VCaP (cell line): Measurements from ENCODE around the gene FAM184B.
"Not testable (repeated sequence)": the region's sequence is repeated elsewhere in the genome, so short reads cannot be mapped to it uniquely, and the experiment has no call there.

Experiments used
- H3K27ac ChIP-seq: fragments of 450-650 bp; 2 replicates; pipeline ENCODE4 v1.5.1; 2017
- CTCF ChIP-seq: fragments of 450-650 bp; conservative IDR thresholded peaks from 2 replicates; pipeline ENCODE4 v1.5.1; 2017; ENCODE audit warnings: mild to moderate bottlenecking, moderate library complexity

The FAM184B gene

GRCh38 chr4:17664755-17665154, 116.7 kb downstream of the FAM184B start:
- no peak for TF ChIP-seq CTCF
- H3K27ac ChIP-seq: no peak overlapping the region

GRCh38 chr4:17662694-17663093, 118.7 kb downstream of the FAM184B start:
- no peak overlapping the region for H3K27ac ChIP-seq
- no peak for TF ChIP-seq CTCF

- H3K27ac ChIP-seq: not testable (repeated sequence)
These were observed 122.2 kb downstream of the FAM184B start for GRCh38 chr4:17659196-17659595.

GRCh38 chr4:17657849-17658248, 123.6 kb downstream of the FAM184B start:
- no peak overlapping the region for H3K27ac ChIP-seq
- no peak for TF ChIP-seq CTCF

- no peak overlapping the region for H3K27ac ChIP-seq
- TF ChIP-seq CTCF: no peak
These were observed 124.3 kb downstream of the FAM184B start for GRCh38 chr4:17657090-17657489.

- no peak for TF ChIP-seq CTCF
- no peak overlapping the region for H3K27ac ChIP-seq
These were observed 126.7 kb downstream of the FAM184B start for GRCh38 chr4:17654701-17655100.

GRCh38 chr4:17650406-17650805, 131.0 kb downstream of the FAM184B start:
- H3K27ac ChIP-seq: no peak overlapping the region
- no peak for TF ChIP-seq CTCF

- no peak; the same call in 1 of the 2 replicates for TF ChIP-seq CTCF
These were observed 133.5 kb downstream of the FAM184B start for GRCh38 chr4:17647927-17648326.

More at GRCh38 chr4:17647927-17648326, 133.5 kb downstream of the FAM184B start:
- H3K27ac ChIP-seq: no peak overlapping the region
